ENCODE measurements around the gene C8B.

DNA sequence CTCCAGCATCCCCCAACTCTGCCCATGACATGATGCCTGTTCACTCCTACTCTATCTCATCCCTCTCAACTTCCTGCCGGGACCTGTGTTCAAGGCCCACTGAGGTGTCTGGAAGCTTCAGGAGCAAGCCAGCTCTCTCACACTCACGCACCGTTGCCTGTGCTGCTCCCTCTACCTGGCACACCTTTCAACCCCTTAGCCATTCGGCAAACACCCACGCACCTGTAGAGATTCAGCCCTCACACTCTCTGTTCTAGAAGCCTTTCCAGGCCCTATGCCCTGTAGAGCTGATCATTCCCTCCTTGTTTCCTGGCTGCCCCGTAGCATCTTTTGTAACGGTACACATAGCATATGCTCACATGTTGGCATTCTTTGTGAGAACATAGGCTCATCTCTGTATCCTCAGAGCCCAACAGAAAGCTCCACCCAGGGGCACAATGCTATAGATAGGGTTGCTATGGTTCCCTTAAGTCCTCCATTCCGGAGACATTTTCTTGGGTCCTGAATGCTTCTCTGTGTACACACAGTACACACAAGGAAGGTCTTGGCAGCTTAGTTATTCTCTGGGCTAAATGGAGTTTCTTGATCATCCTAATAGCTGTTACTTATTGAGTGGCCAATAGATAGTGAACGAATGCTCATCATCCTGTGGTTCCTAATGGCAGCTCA lies 1.3 kb downstream of the C8B start:
- TF ChIP-seq POLR2A (IDR thresholded peaks at IDR 0.05) = no peak
- TF ChIP-seq, protein P1, sequence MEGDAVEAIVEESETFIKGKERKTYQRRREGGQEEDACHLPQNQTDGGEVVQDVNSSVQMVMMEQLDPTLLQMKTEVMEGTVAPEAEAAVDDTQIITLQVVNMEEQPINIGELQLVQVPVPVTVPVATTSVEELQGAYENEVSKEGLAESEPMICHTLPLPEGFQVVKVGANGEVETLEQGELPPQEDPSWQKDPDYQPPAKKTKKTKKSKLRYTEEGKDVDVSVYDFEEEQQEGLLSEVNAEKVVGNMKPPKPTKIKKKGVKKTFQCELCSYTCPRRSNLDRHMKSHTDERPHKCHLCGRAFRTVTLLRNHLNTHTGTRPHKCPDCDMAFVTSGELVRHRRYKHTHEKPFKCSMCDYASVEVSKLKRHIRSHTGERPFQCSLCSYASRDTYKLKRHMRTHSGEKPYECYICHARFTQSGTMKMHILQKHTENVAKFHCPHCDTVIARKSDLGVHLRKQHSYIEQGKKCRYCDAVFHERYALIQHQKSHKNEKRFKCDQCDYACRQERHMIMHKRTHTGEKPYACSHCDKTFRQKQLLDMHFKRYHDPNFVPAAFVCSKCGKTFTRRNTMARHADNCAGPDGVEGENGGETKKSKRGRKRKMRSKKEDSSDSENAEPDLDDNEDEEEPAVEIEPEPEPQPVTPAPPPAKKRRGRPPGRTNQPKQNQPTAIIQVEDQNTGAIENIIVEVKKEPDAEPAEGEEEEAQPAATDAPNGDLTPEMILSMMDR (IDR thresholded peaks at IDR 0.05) = no peak
